IMR-90 (cell line): ENCODE results near the gene CYP27C1. TPM values are rescaled to one million over a fixed set of nuclear protein-coding genes. Genes with fewer than 3 reads are reported as not detected.
"Not testable (repeated sequence)": the region's sequence is repeated elsewhere in the genome, so short reads cannot be mapped to it uniquely, and the experiment has no call there.

Source experiments
- ATAC-seq: fragments of 200-7000 bp; cut with Tn5 transposase; 2 replicates; pipeline ENCODE4 v1.9.1; 2020; ENCODE audit warnings: low read depth, mild to moderate bottlenecking, moderate library complexity
- BruUV-seq: library from RNA; stranded (reverse); fragments of 400-500 nt; replicated peaks from 2 replicates; lab custom pipeline; 2021; lab: Mats Ljungman, UMichigan
- CTCF ChIA-PET: fragments of 300-600 bp; formaldehyde crosslinking; extraction: SDS; loops from one replicate; lab custom pipeline; 2021; ENCODE audit warnings: antibody characterized with exemption; lab: Yijun Ruan, JAX
- POLR2A ChIA-PET: fragments of 300-600 bp; sonication (Branson Sonifier 250); formaldehyde crosslinking; loops from one replicate; lab custom pipeline; 2022; ENCODE audit warnings: antibody characterized with exemption; ENCODE audit not compliant: unreplicated experiment; lab: Charles Lee
- DNase-seq: peaks from one replicate; pipeline ENCODE4 v3.0.0; 2013
- H2AFZ ChIP-seq: replicated peaks from 2 replicates; pipeline ENCODE3; 2013; ENCODE audit warnings: low read length, mild to moderate bottlenecking; ENCODE audit not compliant: poor library complexity
- H2AK5ac ChIP-seq: 2 replicates; pipeline ENCODE4 v1.6.1; 2013; ENCODE audit warnings: low read depth, low read length, inconsistent platforms
- H2AK9ac ChIP-seq: replicated peaks from 2 replicates; pipeline ENCODE3; 2013; ENCODE audit warnings: mild to moderate bottlenecking, low read depth, low read length, moderate library complexity; ENCODE audit not compliant: poor library complexity
- H2BK120ac ChIP-seq: 2 replicates; pipeline ENCODE4 v1.6.1; 2013; ENCODE audit warnings: low read depth, low read length, inconsistent platforms
- H2BK15ac ChIP-seq: 3 replicates; pipeline ENCODE4 v1.6.1; 2013; ENCODE audit warnings: low read depth, low read length, inconsistent platforms
- H2BK20ac ChIP-seq: 2 replicates; pipeline ENCODE4 v1.6.1; 2013; ENCODE audit warnings: low read depth, mild to moderate bottlenecking, inconsistent platforms, low read length, moderate library complexity
- H2BK5ac ChIP-seq: 2 replicates; pipeline ENCODE4 v1.6.1; 2013; ENCODE audit warnings: mild to moderate bottlenecking, low read depth, low read length, inconsistent platforms; ENCODE audit not compliant: poor library complexity, severe bottlenecking
- H3K14ac ChIP-seq: replicated peaks from 2 replicates; pipeline ENCODE4 v1.6.1; 2013; ENCODE audit warnings: low read depth, low read length, inconsistent platforms
- H3K18ac ChIP-seq: 2 replicates; pipeline ENCODE4 v1.6.1; 2013; ENCODE audit warnings: low read depth, low read length, control low read depth
- H3K23ac ChIP-seq: 2 replicates; pipeline ENCODE4 v1.6.1; 2013; ENCODE audit warnings: low read depth, low read length, inconsistent platforms
- H3K27ac ChIP-seq: 2 replicates; pipeline ENCODE4 v1.5.1; 2013; ENCODE audit warnings: mild to moderate bottlenecking, control low read depth, low read length; ENCODE audit not compliant: insufficient read depth
- H3K27me3 ChIP-seq: 2 replicates; pipeline ENCODE4 v1.6.1; 2013; ENCODE audit warnings: low read length; ENCODE audit not compliant: control insufficient read depth, insufficient read depth
- H3K36me3 ChIP-seq: 2 replicates; pipeline ENCODE4 v1.6.1; 2013; ENCODE audit warnings: low read length, mixed read lengths; ENCODE audit not compliant: control insufficient read depth, insufficient read depth
- H3K4ac ChIP-seq: 2 replicates; pipeline ENCODE4 v1.6.1; 2013; ENCODE audit warnings: low read depth, low read length, inconsistent platforms
- H3K4me1 ChIP-seq: 2 replicates; pipeline ENCODE4 v1.6.1; 2013; ENCODE audit warnings: low read length, mixed read lengths; ENCODE audit not compliant: control insufficient read depth, insufficient read depth
- H3K4me2 ChIP-seq: 2 replicates; pipeline ENCODE4 v1.6.1; 2013; ENCODE audit warnings: low read depth, mild to moderate bottlenecking, control low read depth, low read length, moderate library complexity
- H3K4me3 ChIP-seq: 2 replicates; pipeline ENCODE4 v1.5.1; 2013; ENCODE audit warnings: low read depth, mild to moderate bottlenecking, control low read depth, low read length, moderate library complexity; ENCODE audit not compliant: insufficient read depth
- H3K56ac ChIP-seq: 2 replicates; pipeline ENCODE4 v1.6.1; 2013; ENCODE audit warnings: low read length, inconsistent platforms; ENCODE audit not compliant: insufficient read depth; ENCODE audit errors: extremely low read depth
- H3K79me1 ChIP-seq, 2 experiments: 2 replicates each; pipeline ENCODE4 v1.6.1; 2013; ENCODE audit warnings: low read length in 2 of 2, inconsistent platforms in 1 of 2, low read depth in 1 of 2
- H3K9ac ChIP-seq: 2 replicates; pipeline ENCODE4 v1.6.1; 2013; ENCODE audit warnings: low read depth, low read length, control low read depth
- H3K9me1 ChIP-seq: 2 replicates; pipeline ENCODE4 v1.6.1; 2013; ENCODE audit warnings: low read length, inconsistent platforms; ENCODE audit not compliant: insufficient read depth
- H3K9me3 ChIP-seq: 2 replicates; pipeline ENCODE4 v1.6.1; 2013; ENCODE audit warnings: low read length; ENCODE audit not compliant: control insufficient read depth, insufficient read depth
- H4K20me1 ChIP-seq: 2 replicates; pipeline ENCODE4 v1.6.1; 2013; ENCODE audit warnings: low read length, inconsistent platforms; ENCODE audit not compliant: insufficient read depth
- H4K5ac ChIP-seq: 2 replicates; pipeline ENCODE4 v1.6.1; 2013; ENCODE audit warnings: mild to moderate bottlenecking, low read depth, low read length, control low read depth
- H4K8ac ChIP-seq, 2 experiments: 2 replicates each; pipeline ENCODE4 v1.6.1; 2013; ENCODE audit warnings: low read depth in 2 of 2, low read length in 2 of 2, control low read depth in 1 of 2, inconsistent platforms in 1 of 2
- H4K91ac ChIP-seq: 2 replicates; pipeline ENCODE4 v1.6.1; 2013; ENCODE audit warnings: low read depth, low read length, inconsistent platforms; ENCODE audit not compliant: insufficient read depth
- WGBS, 2 experiments: methylation state at CpG; one replicate each; pipeline versions ENCODE4 v1.1.5 to v1.1.7; 2013; ENCODE audit warnings: missing lambda C conversion rate in 2 of 2; ENCODE audit not compliant: insufficient read length in 1 of 2; ENCODE audit errors: extremely low coverage in 2 of 2; 5-methylcytosine and 5-hydroxymethylcytosine counted together
- dilution Hi-C: fragments of 300-500 bp; cut with HindIII; formaldehyde crosslinking; loops from one replicate; pipeline ENCODE4 v1.14.3; 2018; ENCODE audit warnings: low sequenced_read_pairs; ENCODE audit not compliant: unreplicated experiment
- in situ Hi-C: fragments of 300-500 bp; cut with MboI; formaldehyde crosslinking; loops from 3 replicates; pipeline ENCODE4 v1.14.3; 2019; ENCODE audit warnings: low sequenced_read_pairs, inconsistent platforms, mixed read lengths
- intact Hi-C: fragments of 100-400 bp; cut with micrococcal nuclease; formaldehyde crosslinking; loops from 2 replicates; pipeline ENCODE4 v1.10.0; 2022
- polyA plus RNA-seq, 3 experiments: library from polyadenylated mRNA; depleted of rRNA; stranded (reverse); fragments of >200 nt; gene quantifications; 2 replicates each; pipeline ENCODE4 v1.2.3, GENCODE V29; 2012; ENCODE audit warnings: low replicate concordance in 1 of 3
- total RNA-seq: library from RNA; depleted of rRNA; stranded (reverse); fragments of >200 nt; gene quantifications from 2 replicates; pipeline ENCODE4 v1.2.3, GENCODE V29; 2012

The CYP27C1 gene
- total and polyA plus RNA-seq, 2 of the 4 experiments (the other 2 are of a cell fraction) = not detected

- H2AK9ac ChIP-seq, H3K79me1 ChIP-seq, H3K9ac ChIP-seq, H3K14ac ChIP-seq, BruUV-seq, H4K8ac ChIP-seq, H4K91ac ChIP-seq, H3K27ac ChIP-seq, H2BK15ac ChIP-seq, H3K4me1 ChIP-seq, H3K36me3 ChIP-seq, H3K4ac ChIP-seq, DNase-seq, H4K20me1 ChIP-seq, H3K4me3 ChIP-seq, H3K9me3 ChIP-seq, H4K5ac ChIP-seq, CTCF ChIA-PET, POLR2A ChIA-PET, intact Hi-C loops, H3K18ac ChIP-seq, H3K9me1 ChIP-seq, H2BK20ac ChIP-seq, H2AFZ ChIP-seq, H2BK120ac ChIP-seq, dilution Hi-C loops, in situ Hi-C loops, H3K23ac ChIP-seq, ATAC-seq, H3K4me2 ChIP-seq, H2BK5ac ChIP-seq, H2AK5ac ChIP-seq, H3K56ac ChIP-seq: not testable (repeated sequence)
- peaks cover 22% of the 10 kb centered on the region for H3K27me3 ChIP-seq
- no CpG with 5 or more reads among the region's 5 CpGs for WGBS, 2 experiments
Measured at GRCh38 chr2:127227264-127227660, 7.2 kb upstream of the CYP27C1 start.
